Measurements from ENCODE around the gene FCER1G. TPM values are rescaled to one million over a fixed set of nuclear protein-coding genes. Genes with fewer than 3 reads are reported as not detected.

The FCER1G gene
- total and polyA plus RNA-seq, 2 of the 4 experiments (the other 2 are of a cell fraction) = 0.44 TPM; not detected in 1

- Histone ChIP-seq H3K36me3 (ENCODE audit: control insufficient read depth, insufficient read depth, low read length) (peaks cover 42% of the 10 kb centered on the region), H3K18ac (ENCODE audit: low read depth, low read length) (no peak overlapping the region), H3K27ac (ENCODE audit: insufficient read depth, low read length) (no peak overlapping the region), H4K91ac (ENCODE audit: insufficient read depth, low read depth, low read length) (no peak overlapping the region), H2AFZ (replicated peaks; ENCODE audit: low read length, poor library complexity) (no peak overlapping the region), H3K4me1 (ENCODE audit: control insufficient read depth, insufficient read depth, low read length) (peaks cover 11% of the 10 kb centered on the region; the same call in 1 of the 2 replicates), H3K79me1 (ENCODE audit: low read depth in 1 of 2, low read length in 2 of 2) (peaks cover 9 to 30% of the 10 kb centered on the region in 2 experiments; a peak in 3 of 4 replicates), H2BK5ac (ENCODE audit: low read depth, low read length, poor library complexity, severe bottlenecking) (no peak overlapping the region), H3K9me3 (ENCODE audit: control insufficient read depth, insufficient read depth, low read length) (no peaks in the 10 kb centered on the region), H2AK9ac (replicated peaks; ENCODE audit: low read depth, low read length, poor library complexity) (no peak overlapping the region), H4K20me1 (ENCODE audit: insufficient read depth, low read length) (peaks cover 13% of the 10 kb centered on the region; the same call in 1 of the 2 replicates), H4K5ac (ENCODE audit: low read depth, low read length) (no peak overlapping the region), H3K27me3 (ENCODE audit: control insufficient read depth, insufficient read depth, low read length) (no peaks in the 10 kb centered on the region), H2BK15ac (ENCODE audit: low read depth, low read length) (no peak overlapping the region), H3K23ac (ENCODE audit: low read depth, low read length) (no peak overlapping the region), H4K8ac (ENCODE audit: low read depth in 2 of 2, low read length in 2 of 2) (no peak overlapping the region), H2BK20ac (ENCODE audit: low read depth, low read length) (no peak overlapping the region), H3K4me2 (ENCODE audit: low read depth, low read length) (no peak overlapping the region), H3K4me3 (ENCODE audit: insufficient read depth, low read depth, low read length) (no peak overlapping the region), H3K9ac (ENCODE audit: low read depth, low read length) (no peak overlapping the region), H3K56ac (ENCODE audit: extremely low read depth, insufficient read depth, low read length) (no peak overlapping the region), H3K9me1 (ENCODE audit: insufficient read depth, low read length) (peaks cover 10% of the 10 kb centered on the region), H2BK120ac (ENCODE audit: low read depth, low read length) (no peak overlapping the region), H2AK5ac (ENCODE audit: low read depth, low read length) (no peak overlapping the region), H3K4ac (ENCODE audit: low read depth, low read length) (no peak overlapping the region), H3K14ac (replicated peaks; ENCODE audit: low read depth, low read length) (no peak overlapping the region)
- no peak for DNase-seq
- in situ Hi-C loops (cut with MboI; ENCODE audit: low sequenced_read_pairs) (no loop called here), intact Hi-C loops (cut with micrococcal nuclease) (no loop called here), dilution Hi-C loops (cut with HindIII; ENCODE audit: low sequenced_read_pairs, unreplicated experiment) (no loop called here)
- ChIA-PET POLR2A (ENCODE audit: unreplicated experiment) (no interaction called here), CTCF (no interaction called here)
- 98% methylated on average over 5 of the region's 9 CpGs; no CpG with 5 or more reads in 1 of the 2 experiments for WGBS, 2 experiments (ENCODE audit: extremely low coverage in 2 of 2, insufficient read length in 1 of 2)
- TF ChIP-seq MAFK (IDR thresholded peaks at IDR 0.05; ENCODE audit: low read depth, low read length) = no peak
- no peak for ATAC-seq (ENCODE audit: low read depth)
- no TSS peak for BruUV-seq (replicated peaks)
Observed at GRCh38 chr1:161168906-161169305, 46.2 kb upstream of the FCER1G start.

Measured in IMR-90 (cell line).